ENCODE measurements around the gene TNNI3.

DNA sequence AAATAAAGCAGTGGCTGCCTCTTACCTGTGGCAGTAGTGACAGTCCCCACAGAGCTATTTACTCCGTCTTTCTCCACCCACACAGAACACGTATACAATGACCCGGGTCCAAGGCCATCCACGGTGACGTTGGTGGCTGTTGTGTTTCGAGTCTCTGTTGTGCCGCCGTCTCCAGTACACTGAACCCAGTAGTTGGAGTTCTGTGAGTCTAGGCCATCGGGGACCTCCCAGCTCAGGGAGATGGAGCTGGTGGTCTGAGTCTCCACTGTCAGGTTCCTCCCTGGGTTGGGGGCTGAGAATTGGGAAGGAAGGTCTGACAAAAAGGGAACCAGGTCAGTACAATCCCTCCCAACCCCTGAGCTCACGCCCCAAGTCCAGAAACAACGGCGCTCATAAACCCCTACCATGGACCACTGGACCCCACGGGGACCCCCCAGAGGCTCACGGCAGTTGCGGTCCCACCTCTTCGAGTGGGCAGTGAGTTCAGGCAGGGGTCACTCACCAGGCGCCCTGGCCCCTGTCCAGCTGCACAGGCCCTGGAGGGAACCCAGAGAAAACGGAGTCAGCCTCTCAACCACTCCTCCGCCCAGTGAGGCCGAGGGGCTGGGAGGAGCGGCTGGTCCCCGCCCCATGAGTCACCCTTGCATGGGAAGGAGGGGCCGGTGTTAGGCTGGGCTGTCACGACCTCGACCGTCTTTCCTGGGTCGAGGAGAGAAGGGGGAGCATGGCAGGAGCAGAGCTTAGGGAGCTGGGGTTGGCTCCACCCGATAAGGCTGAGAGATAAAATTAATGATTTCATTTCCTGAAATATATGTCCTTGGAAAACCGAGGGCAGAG lies 49.4 kb upstream of the TNNI3 start:
- TF ChIP-seq, protein P1, sequence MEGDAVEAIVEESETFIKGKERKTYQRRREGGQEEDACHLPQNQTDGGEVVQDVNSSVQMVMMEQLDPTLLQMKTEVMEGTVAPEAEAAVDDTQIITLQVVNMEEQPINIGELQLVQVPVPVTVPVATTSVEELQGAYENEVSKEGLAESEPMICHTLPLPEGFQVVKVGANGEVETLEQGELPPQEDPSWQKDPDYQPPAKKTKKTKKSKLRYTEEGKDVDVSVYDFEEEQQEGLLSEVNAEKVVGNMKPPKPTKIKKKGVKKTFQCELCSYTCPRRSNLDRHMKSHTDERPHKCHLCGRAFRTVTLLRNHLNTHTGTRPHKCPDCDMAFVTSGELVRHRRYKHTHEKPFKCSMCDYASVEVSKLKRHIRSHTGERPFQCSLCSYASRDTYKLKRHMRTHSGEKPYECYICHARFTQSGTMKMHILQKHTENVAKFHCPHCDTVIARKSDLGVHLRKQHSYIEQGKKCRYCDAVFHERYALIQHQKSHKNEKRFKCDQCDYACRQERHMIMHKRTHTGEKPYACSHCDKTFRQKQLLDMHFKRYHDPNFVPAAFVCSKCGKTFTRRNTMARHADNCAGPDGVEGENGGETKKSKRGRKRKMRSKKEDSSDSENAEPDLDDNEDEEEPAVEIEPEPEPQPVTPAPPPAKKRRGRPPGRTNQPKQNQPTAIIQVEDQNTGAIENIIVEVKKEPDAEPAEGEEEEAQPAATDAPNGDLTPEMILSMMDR (IDR thresholded peaks at IDR 0.05 in 4 of 5, conservative IDR thresholded peaks at IDR 0.05 in 1 of 5) = no peak
- TF ChIP-seq POLR2A (IDR thresholded peaks at IDR 0.05) = no peak
